ENCODE measurements around the gene HDAC3.

HDAC3 gene

GRCh38 chr5:141636413-141637122 is at the start of gene HDAC3, which contains the start of gene RELL2:
HDAC3 (minus strand) TSS chr5:141636849; CDS start chr5:141636790, 59 bp downstream.
RELL2 (plus strand) TSS chr5:141636997; CDS start chr5:141638226, 1,229 bp downstream.
- peaks cover 24% of the 10 kb centered on the region for H3K36me3 Mint-ChIP-seq (ENCODE audit: low read depth)
- peaks cover 38% of the 10 kb centered on the region for H3K4me1 Mint-ChIP-seq
- no peaks in the 10 kb centered on the region for H3K9me3 Mint-ChIP-seq
- H3K4me3 Mint-ChIP-seq: peak within 1 kb of the TSS; percentile 96
- TF ChIP-seq, protein P1, sequence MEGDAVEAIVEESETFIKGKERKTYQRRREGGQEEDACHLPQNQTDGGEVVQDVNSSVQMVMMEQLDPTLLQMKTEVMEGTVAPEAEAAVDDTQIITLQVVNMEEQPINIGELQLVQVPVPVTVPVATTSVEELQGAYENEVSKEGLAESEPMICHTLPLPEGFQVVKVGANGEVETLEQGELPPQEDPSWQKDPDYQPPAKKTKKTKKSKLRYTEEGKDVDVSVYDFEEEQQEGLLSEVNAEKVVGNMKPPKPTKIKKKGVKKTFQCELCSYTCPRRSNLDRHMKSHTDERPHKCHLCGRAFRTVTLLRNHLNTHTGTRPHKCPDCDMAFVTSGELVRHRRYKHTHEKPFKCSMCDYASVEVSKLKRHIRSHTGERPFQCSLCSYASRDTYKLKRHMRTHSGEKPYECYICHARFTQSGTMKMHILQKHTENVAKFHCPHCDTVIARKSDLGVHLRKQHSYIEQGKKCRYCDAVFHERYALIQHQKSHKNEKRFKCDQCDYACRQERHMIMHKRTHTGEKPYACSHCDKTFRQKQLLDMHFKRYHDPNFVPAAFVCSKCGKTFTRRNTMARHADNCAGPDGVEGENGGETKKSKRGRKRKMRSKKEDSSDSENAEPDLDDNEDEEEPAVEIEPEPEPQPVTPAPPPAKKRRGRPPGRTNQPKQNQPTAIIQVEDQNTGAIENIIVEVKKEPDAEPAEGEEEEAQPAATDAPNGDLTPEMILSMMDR (IDR thresholded peaks at IDR 0.05): no peak
- peaks cover 19% of the 10 kb centered on the region for H3K27me3 Mint-ChIP-seq (ENCODE audit: low read depth, poor library complexity)
- peak; percentile 99 for DNase-seq
- H3K27ac Mint-ChIP-seq: no peak within 1 kb of the TSS

GRCh38 chr5:141685591-141685990 is 48.9 kb upstream of the HDAC3 start:
- H3K9me3 Mint-ChIP-seq: no peaks in the 10 kb centered on the region
- TF ChIP-seq, protein P1 (IDR thresholded peaks at IDR 0.05): no peak
- peaks cover 32% of the 10 kb centered on the region for H3K27me3 Mint-ChIP-seq (ENCODE audit: low read depth, poor library complexity)
- peaks cover 43% of the 10 kb centered on the region for H3K4me1 Mint-ChIP-seq
- H3K36me3 Mint-ChIP-seq (ENCODE audit: low read depth): no peaks in the 10 kb centered on the region
- no peak overlapping the region for H3K27ac Mint-ChIP-seq
- no peak for DNase-seq
- no peak overlapping the region for H3K4me3 Mint-ChIP-seq

DNA sequence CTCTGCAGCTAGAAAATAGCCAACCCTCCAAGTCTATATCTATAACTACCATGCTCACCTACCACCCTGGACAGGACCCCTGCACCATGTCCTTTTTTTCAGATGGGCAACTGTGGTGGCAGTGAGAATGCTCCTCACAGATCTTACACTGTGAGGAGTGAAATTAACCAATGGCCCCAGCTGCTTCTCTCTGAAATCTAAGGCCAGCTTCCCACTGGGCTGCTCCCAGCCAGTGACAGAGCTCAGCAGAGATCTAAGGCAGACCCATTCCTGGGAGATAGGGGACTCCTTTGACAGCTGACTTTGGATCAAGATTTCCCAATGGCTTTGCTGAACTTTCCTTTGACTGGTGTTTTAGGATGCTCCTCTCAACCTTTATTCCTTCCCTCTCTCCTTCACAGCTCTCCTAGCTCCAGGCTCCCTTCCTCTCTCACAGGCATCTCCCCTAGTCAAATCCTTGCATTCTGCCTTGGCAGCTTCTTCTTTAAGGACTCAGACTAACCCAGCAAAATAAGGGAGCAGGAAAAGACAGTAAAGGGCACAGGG is 47.0 kb upstream of the HDAC3 start:
- no peak for DNase-seq
- Mint-ChIP-seq H3K9me3 (no peaks in the 10 kb centered on the region), H3K27me3 (ENCODE audit: low read depth, poor library complexity) (peaks cover 15% of the 10 kb centered on the region), H3K36me3 (ENCODE audit: low read depth) (no peaks in the 10 kb centered on the region), H3K4me3 (no peak overlapping the region), H3K27ac (no peak overlapping the region), H3K4me1 (peaks cover 50% of the 10 kb centered on the region)
- TF ChIP-seq, protein P1 (IDR thresholded peaks at IDR 0.05): no peak

- Mint-ChIP-seq H3K27ac (peak within 1 kb of the TSS; percentile 52), H3K27me3 (ENCODE audit: low read depth, poor library complexity) (peaks cover 15% of the 10 kb centered on the region), H3K36me3 (ENCODE audit: low read depth) (peaks cover 6% of the 10 kb centered on the region), H3K4me1 (peaks cover 39% of the 10 kb centered on the region), H3K4me3 (peak within 1 kb of the TSS; percentile 74), H3K9me3 (no peaks in the 10 kb centered on the region)
- peak; percentile 73 for DNase-seq
- TF ChIP-seq, protein P1 (IDR thresholded peaks at IDR 0.05): no peak
These were observed 45.3 kb upstream of the HDAC3 start, which contains the start of gene ARAP3 for GRCh38 chr5:141681695-141682641. ARAP3 (minus strand) TSS chr5:141682230; CDS start chr5:141680486, 1,744 bp downstream.

- H3K27ac Mint-ChIP-seq: peak overlapping the region; percentile 52
- peaks cover 39% of the 10 kb centered on the region for H3K4me1 Mint-ChIP-seq
These were observed 44.6 kb upstream of the HDAC3 start for GRCh38 chr5:141681295-141681694.

More at GRCh38 chr5:141681295-141681694, 44.6 kb upstream of the HDAC3 start:
- Mint-ChIP-seq H3K4me3 (peak overlapping the region; percentile 72), H3K36me3 (ENCODE audit: low read depth) (peaks cover 6% of the 10 kb centered on the region), H3K27me3 (ENCODE audit: low read depth, poor library complexity) (peaks cover 15% of the 10 kb centered on the region), H3K9me3 (no peaks in the 10 kb centered on the region)
- TF ChIP-seq, protein P1 (IDR thresholded peaks at IDR 0.05): no peak
- DNase-seq: no peak
